Stimulated activated CD8-positive, alpha-beta memory T cell treated with anti-CD3 and anti-CD28 coated beads, Interleukin-4, amount 100 ng/mL, for 24 hours (primary cell): ENCODE results near the gene CCDC57.

Experiments
- DNase-seq: peaks from one replicate; pipeline ENCODE4 v3.0.0-alpha.2; 2020; ENCODE audit warnings: low read depth

The CCDC57 gene

GRCh38 chr17:82235775-82236141, 23.1 kb upstream of the CCDC57 start:
- DNase-seq: no peak

GRCh38 chr17:82235056-82235774, 22.6 kb upstream of the CCDC57 start:
- no peak for DNase-seq

GRCh38 chr17:82234211-82235055, 21.8 kb upstream of the CCDC57 start:
- no peak for DNase-seq

GRCh38 chr17:82232876-82233785, 20.5 kb upstream of the CCDC57 start:
- DNase-seq: no peak

GRCh38 chr17:82232322-82232820, 19.7 kb upstream of the CCDC57 start:
- no peak for DNase-seq

GRCh38 chr17:82231562-82232321, 19.1 kb upstream of the CCDC57 start:
- DNase-seq: no peak

- DNase-seq: no peak
Observed at GRCh38 chr17:82231312-82231561, 18.6 kb upstream of the CCDC57 start.

- DNase-seq: no peak
Observed at GRCh38 chr17:82230609-82231311, 18.1 kb upstream of the CCDC57 start.

- no peak for DNase-seq
Observed at GRCh38 chr17:82229698-82230608, 17.3 kb upstream of the CCDC57 start.

- DNase-seq: peak; percentile 52
Observed at GRCh38 chr17:82228842-82229697, 16.4 kb upstream of the CCDC57 start, which contains the start of gene SLC16A3. Gene SLC16A3 (plus strand): TSS chr17:82229042. CDS start chr17:82236009, 6,967 bp downstream.

GRCh38 chr17:82228278-82228841, 15.7 kb upstream of the CCDC57 start:
- DNase-seq: no peak

- no peak for DNase-seq
Observed at GRCh38 chr17:82227629-82228277, 15.1 kb upstream of the CCDC57 start.

- no peak for DNase-seq
Observed at GRCh38 chr17:82226809-82227628, 14.4 kb upstream of the CCDC57 start.

- DNase-seq: no peak
Observed at GRCh38 chr17:82226146-82226808, 13.6 kb upstream of the CCDC57 start.

- DNase-seq: no peak
Observed at GRCh38 chr17:82225368-82226029, 12.9 kb upstream of the CCDC57 start.

GRCh38 chr17:82224666-82225065, 12.0 kb upstream of the CCDC57 start:
- DNase-seq: no peak
